Neural cell (in vitro differentiated cells): ENCODE results near the gene GC.

Experiments
- EP300 ChIP-seq: fragments of 450-650 bp; conservative IDR thresholded peaks from 2 replicates; pipeline ENCODE4 v1.6.1; 2014; ENCODE audit warnings: antibody characterized with exemption, mild to moderate bottlenecking, moderate library complexity; ENCODE audit not compliant: poor library complexity, severe bottlenecking
- EZH2 ChIP-seq: fragments of 200-600, 300-800 bp; shearing (Covaris generic), sonication (generic); IDR thresholded peaks from 2 replicates; pipeline ENCODE4 v1.6.1; 2014; ENCODE audit warnings: antibody characterized with exemption, low read length, borderline replicate concordance, mild to moderate bottlenecking; ENCODE audit not compliant: insufficient read depth, poor library complexity, severe bottlenecking
- POLR2AphosphoS5 ChIP-seq: IDR thresholded peaks from 2 replicates; pipeline ENCODE4 v1.6.1; 2012
- RAD21 ChIP-seq: fragments of 450-650 bp; conservative IDR thresholded peaks from 2 replicates; pipeline ENCODE4 v1.6.1; 2014; ENCODE audit warnings: antibody characterized with exemption, mild to moderate bottlenecking, moderate library complexity
- TAF1 ChIP-seq: IDR thresholded peaks from 2 replicates; pipeline ENCODE4 v1.6.1; 2012; ENCODE audit warnings: low read depth
- TF ChIP-seq, protein P1 (sequence below): fragments of 450-650 bp; IDR thresholded peaks from 2 replicates; pipeline ENCODE4 v1.5.1; 2014; ENCODE audit warnings: antibody characterized with exemption, mild to moderate bottlenecking, moderate library complexity; ENCODE audit not compliant: poor library complexity, severe bottlenecking
- TF ChIP-seq, protein P2 (sequence below): IDR thresholded peaks from 2 replicates; pipeline ENCODE4 v1.6.1; 2012; ENCODE audit warnings: borderline replicate concordance

DNA sequence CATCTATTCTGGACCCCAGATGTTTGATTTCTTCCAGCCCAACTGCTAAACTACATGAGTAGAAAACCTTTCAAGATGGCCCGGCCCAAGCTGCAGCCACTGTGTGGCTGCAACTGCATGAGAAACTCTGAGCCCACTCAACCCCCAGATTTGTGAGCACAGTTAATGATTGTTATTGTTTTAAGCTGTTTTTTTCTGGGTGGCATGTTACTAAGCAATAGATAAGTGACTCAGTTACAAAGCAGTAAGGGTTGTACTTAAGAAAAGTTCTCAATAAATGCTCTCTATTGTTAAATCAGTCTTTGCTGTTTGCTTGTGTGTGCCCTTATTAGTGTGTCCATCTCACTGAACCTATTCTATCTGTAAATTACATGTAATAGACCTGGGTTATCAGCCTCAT lies 51.8 kb downstream of the GC start:
- TF ChIP-seq, protein P1, sequence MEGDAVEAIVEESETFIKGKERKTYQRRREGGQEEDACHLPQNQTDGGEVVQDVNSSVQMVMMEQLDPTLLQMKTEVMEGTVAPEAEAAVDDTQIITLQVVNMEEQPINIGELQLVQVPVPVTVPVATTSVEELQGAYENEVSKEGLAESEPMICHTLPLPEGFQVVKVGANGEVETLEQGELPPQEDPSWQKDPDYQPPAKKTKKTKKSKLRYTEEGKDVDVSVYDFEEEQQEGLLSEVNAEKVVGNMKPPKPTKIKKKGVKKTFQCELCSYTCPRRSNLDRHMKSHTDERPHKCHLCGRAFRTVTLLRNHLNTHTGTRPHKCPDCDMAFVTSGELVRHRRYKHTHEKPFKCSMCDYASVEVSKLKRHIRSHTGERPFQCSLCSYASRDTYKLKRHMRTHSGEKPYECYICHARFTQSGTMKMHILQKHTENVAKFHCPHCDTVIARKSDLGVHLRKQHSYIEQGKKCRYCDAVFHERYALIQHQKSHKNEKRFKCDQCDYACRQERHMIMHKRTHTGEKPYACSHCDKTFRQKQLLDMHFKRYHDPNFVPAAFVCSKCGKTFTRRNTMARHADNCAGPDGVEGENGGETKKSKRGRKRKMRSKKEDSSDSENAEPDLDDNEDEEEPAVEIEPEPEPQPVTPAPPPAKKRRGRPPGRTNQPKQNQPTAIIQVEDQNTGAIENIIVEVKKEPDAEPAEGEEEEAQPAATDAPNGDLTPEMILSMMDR, result no peak
- TF ChIP-seq POLR2AphosphoS5 (no peak), TAF1 (no peak), EP300 (no peak), EZH2 (no peak), RAD21 (no peak)
- TF ChIP-seq, protein P2, sequence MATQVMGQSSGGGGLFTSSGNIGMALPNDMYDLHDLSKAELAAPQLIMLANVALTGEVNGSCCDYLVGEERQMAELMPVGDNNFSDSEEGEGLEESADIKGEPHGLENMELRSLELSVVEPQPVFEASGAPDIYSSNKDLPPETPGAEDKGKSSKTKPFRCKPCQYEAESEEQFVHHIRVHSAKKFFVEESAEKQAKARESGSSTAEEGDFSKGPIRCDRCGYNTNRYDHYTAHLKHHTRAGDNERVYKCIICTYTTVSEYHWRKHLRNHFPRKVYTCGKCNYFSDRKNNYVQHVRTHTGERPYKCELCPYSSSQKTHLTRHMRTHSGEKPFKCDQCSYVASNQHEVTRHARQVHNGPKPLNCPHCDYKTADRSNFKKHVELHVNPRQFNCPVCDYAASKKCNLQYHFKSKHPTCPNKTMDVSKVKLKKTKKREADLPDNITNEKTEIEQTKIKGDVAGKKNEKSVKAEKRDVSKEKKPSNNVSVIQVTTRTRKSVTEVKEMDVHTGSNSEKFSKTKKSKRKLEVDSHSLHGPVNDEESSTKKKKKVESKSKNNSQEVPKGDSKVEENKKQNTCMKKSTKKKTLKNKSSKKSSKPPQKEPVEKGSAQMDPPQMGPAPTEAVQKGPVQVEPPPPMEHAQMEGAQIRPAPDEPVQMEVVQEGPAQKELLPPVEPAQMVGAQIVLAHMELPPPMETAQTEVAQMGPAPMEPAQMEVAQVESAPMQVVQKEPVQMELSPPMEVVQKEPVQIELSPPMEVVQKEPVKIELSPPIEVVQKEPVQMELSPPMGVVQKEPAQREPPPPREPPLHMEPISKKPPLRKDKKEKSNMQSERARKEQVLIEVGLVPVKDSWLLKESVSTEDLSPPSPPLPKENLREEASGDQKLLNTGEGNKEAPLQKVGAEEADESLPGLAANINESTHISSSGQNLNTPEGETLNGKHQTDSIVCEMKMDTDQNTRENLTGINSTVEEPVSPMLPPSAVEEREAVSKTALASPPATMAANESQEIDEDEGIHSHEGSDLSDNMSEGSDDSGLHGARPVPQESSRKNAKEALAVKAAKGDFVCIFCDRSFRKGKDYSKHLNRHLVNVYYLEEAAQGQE, result no peak
